Fibroblast of lung (primary cell): ENCODE data around the gene BACH1. TPM values are rescaled to one million over a fixed set of nuclear protein-coding genes. Genes with fewer than 3 reads are reported as not detected.
"Not testable (repeated sequence)": the region's sequence is repeated elsewhere in the genome, so short reads cannot be mapped to it uniquely, and the experiment has no call there.

Experiments used
- DNase-seq, 2 donors: peaks; one replicate each; pipeline versions ENCODE4 v3.0.0 to v3.0.0-alpha.2; 2010; ENCODE audit warnings: low read depth in 2 of 2
- H2AFZ ChIP-seq: 2 replicates; pipeline ENCODE4 v1.5.1; 2012; ENCODE audit warnings: low read length, control low read depth, inconsistent platforms
- H3K27ac ChIP-seq: 2 replicates; pipeline ENCODE4 v1.5.1; 2011; ENCODE audit warnings: low read length, control low read depth; ENCODE audit not compliant: insufficient read depth
- H3K27me3 ChIP-seq: 2 replicates; pipeline ENCODE4 v1.5.1; 2011; ENCODE audit warnings: mild to moderate bottlenecking, low read length; ENCODE audit not compliant: control insufficient read depth, insufficient read depth
- H3K36me3 ChIP-seq: 2 replicates; pipeline ENCODE4 v1.5.1; 2011; ENCODE audit warnings: low read length; ENCODE audit not compliant: control insufficient read depth, insufficient read depth
- H3K4me1 ChIP-seq: 2 replicates; pipeline ENCODE4 v1.5.1; 2011; ENCODE audit warnings: low read length; ENCODE audit not compliant: control insufficient read depth, insufficient read depth; ENCODE audit errors: extremely low read depth
- H3K4me2 ChIP-seq: 2 replicates; pipeline ENCODE4 v1.5.1; 2011; ENCODE audit warnings: low read length, control low read depth; ENCODE audit not compliant: insufficient read depth; ENCODE audit errors: extremely low read depth
- H3K4me3 ChIP-seq, 4 experiments: fragments of 200-600 bp in 1 of 4; sonication (generic) in 1 of 4; replicated peaks in 1 of 4; 2 replicates each; pipeline ENCODE4 v1.5.1; 2011 to 2016; ENCODE audit warnings: low read length in 4 of 4, low read depth in 3 of 4, mild to moderate bottlenecking in 3 of 4, control low read depth in 2 of 4, inconsistent platforms in 1 of 4, mixed read lengths in 1 of 4; ENCODE audit not compliant: insufficient read depth in 1 of 4; ENCODE audit errors: control extremely low read depth in 1 of 4
- H3K79me2 ChIP-seq: 2 replicates; pipeline ENCODE4 v1.5.1; 2012; ENCODE audit warnings: mild to moderate bottlenecking, low read length, inconsistent platforms; ENCODE audit not compliant: control insufficient read depth, insufficient read depth
- H3K9ac ChIP-seq: 2 replicates; pipeline ENCODE4 v1.5.1; 2011; ENCODE audit warnings: mild to moderate bottlenecking, low read length, control low read depth; ENCODE audit not compliant: insufficient read depth
- H3K9me3 ChIP-seq: 2 replicates; pipeline ENCODE4 v1.5.1; 2012; ENCODE audit warnings: low read depth, low read length; ENCODE audit not compliant: control insufficient read depth, insufficient read depth
- H4K20me1 ChIP-seq: 2 replicates; pipeline ENCODE4 v1.5.1; 2011; ENCODE audit warnings: low read length; ENCODE audit not compliant: control insufficient read depth, insufficient read depth; ENCODE audit errors: extremely low read depth
- EZH2 ChIP-seq: IDR thresholded peaks from 2 replicates; pipeline ENCODE4 v1.5.1; 2012; ENCODE audit warnings: low read length, control low read depth, mild to moderate bottlenecking; ENCODE audit errors: missing control alignments
- polyA plus RNA-seq, 2 donors: library from polyadenylated mRNA; depleted of rRNA in 1 of 2; stranded (reverse) in 1 of 2; unstranded in 1 of 2; fragments of >200 nt; gene quantifications; 2 replicates each; pipeline ENCODE4 v1.2.1, GENCODE V29; 2011 to 2012; ENCODE audit warnings: missing spikeins in 1 of 2
- total RNA-seq: library from RNA; depleted of rRNA; stranded (reverse); fragments of >200 nt; gene quantifications from 2 replicates; pipeline ENCODE4 v1.2.1, GENCODE V29; 2014
- TF ChIP-seq, protein P1 (sequence below), 2 donors: IDR thresholded peaks in 1 of 2; conservative IDR thresholded peaks in 1 of 2; 1 replicate in 1 of 2; 2 replicates in 1 of 2; pipeline ENCODE4 v1.5.1; 2011 to 2012; ENCODE audit warnings: low read length in 2 of 2, control low read depth in 1 of 2, inconsistent platforms in 1 of 2, low read depth in 1 of 2, mild to moderate bottlenecking in 1 of 2

Gene BACH1
- total and polyA plus RNA-seq, 2 donors (not counting 1 experiment from before 2014, with no cell fraction given), result 38.2 to 127 TPM

DNA sequence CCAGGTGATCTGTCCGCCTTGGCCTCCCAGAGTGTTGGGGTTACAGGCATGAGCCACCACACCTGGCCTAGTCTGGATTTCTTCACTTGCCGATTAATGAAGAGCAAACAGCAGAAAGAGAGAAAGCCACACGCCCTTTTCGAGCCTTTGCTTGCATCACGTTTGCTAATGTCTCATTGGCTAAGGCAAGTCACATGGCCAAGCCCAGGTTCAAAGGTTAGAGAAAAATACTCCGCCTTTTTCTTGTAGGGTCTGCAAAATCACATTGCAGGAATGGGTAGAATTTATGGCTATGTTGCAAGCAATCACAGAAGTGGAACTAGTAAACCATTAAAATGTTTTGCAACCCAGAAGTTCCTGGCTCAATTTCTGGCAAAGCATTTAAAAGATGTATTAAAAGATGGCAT is 26.8 kb upstream of the BACH1 start:
- Histone ChIP-seq H3K27me3 (no peaks in the 10 kb centered on the region), H2AFZ (no peak overlapping the region), H3K36me3 (no peaks in the 10 kb centered on the region), H3K27ac (no peak overlapping the region), H3K4me2 (no peak overlapping the region), H3K79me2 (no peaks in the 10 kb centered on the region), H3K9me3 (no peaks in the 10 kb centered on the region), H3K4me3 (no peak overlapping the region), H3K4me1 (no peaks in the 10 kb centered on the region), H4K20me1 (no peaks in the 10 kb centered on the region), H3K9ac (no peak overlapping the region)
- DNase-seq, result peak in 1 of 2 donors; percentile 23
- no peak for TF ChIP-seq EZH2
- TF ChIP-seq, protein P1, sequence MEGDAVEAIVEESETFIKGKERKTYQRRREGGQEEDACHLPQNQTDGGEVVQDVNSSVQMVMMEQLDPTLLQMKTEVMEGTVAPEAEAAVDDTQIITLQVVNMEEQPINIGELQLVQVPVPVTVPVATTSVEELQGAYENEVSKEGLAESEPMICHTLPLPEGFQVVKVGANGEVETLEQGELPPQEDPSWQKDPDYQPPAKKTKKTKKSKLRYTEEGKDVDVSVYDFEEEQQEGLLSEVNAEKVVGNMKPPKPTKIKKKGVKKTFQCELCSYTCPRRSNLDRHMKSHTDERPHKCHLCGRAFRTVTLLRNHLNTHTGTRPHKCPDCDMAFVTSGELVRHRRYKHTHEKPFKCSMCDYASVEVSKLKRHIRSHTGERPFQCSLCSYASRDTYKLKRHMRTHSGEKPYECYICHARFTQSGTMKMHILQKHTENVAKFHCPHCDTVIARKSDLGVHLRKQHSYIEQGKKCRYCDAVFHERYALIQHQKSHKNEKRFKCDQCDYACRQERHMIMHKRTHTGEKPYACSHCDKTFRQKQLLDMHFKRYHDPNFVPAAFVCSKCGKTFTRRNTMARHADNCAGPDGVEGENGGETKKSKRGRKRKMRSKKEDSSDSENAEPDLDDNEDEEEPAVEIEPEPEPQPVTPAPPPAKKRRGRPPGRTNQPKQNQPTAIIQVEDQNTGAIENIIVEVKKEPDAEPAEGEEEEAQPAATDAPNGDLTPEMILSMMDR (conservative IDR thresholded peaks at IDR 0.05 in 1 of 2, IDR thresholded peaks at IDR 0.05 in 1 of 2; ENCODE audit: low read depth in 1 of 2, low read length in 2 of 2), result no peak

DNA sequence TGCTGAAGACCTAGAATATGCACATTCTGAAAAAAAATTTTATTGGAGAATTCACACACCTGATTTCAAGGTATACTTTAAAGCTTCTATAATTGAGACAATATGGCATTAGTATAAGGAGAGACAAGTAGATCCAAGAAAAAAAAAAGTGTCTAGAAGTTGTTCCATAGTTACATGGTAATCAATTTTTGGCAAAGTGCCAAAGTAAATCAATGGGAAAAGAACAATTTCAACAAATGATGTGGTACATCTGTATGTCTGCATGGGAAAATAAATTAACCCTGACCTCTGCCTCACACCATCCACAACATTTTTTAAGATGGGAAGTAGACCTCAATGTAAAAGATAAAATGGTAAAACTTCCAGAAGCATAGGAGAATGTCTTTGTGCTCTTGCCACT is 21.3 kb upstream of the BACH1 start:
- no peak overlapping the region for H3K4me3 ChIP-seq
- no peaks in the 10 kb centered on the region for H3K9me3 ChIP-seq
- no peak overlapping the region for H3K4me2 ChIP-seq
- H3K27ac ChIP-seq, result no peak overlapping the region
- no peak overlapping the region for H2AFZ ChIP-seq
- no peaks in the 10 kb centered on the region for H3K27me3 ChIP-seq
- H4K20me1 ChIP-seq, result no peaks in the 10 kb centered on the region
- H3K79me2 ChIP-seq, result no peaks in the 10 kb centered on the region
- no peaks in the 10 kb centered on the region for H3K4me1 ChIP-seq
- H3K36me3 ChIP-seq, result no peaks in the 10 kb centered on the region
- no peak overlapping the region for H3K9ac ChIP-seq
- TF ChIP-seq, protein P1 (conservative IDR thresholded peaks at IDR 0.05 in 1 of 2, IDR thresholded peaks at IDR 0.05 in 1 of 2; ENCODE audit: low read depth in 1 of 2, low read length in 2 of 2), result no peak
- TF ChIP-seq EZH2, result no peak
- DNase-seq, result no peak

DNA sequence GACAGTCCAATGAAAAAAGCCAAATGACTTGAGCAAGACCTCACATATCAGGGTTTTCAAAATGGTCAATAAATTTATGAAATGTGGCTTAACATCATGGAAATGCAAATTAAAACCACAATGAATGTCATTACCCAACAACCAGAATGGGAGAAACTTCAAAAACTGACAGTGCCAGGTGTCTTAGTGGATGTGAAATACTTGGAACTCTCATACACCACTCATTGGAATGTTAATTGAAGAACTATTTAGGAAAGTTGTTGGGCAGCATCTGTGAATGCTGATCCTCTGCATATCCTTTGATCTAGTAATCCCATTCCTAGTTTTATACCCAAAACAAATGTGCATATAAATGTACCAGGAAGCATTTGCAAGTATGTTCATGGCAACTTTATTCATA is 19.2 kb upstream of the BACH1 start:
- Histone ChIP-seq H3K36me3 (no peaks in the 10 kb centered on the region), H3K9ac (no peak overlapping the region), H3K27ac (no peak overlapping the region), H2AFZ (no peak overlapping the region), H3K4me3 (no peak overlapping the region), H3K4me1 (no peaks in the 10 kb centered on the region), H3K9me3 (no peaks in the 10 kb centered on the region), H3K27me3 (no peaks in the 10 kb centered on the region), H3K79me2 (no peaks in the 10 kb centered on the region), H4K20me1 (no peaks in the 10 kb centered on the region), H3K4me2 (no peak overlapping the region)
- TF ChIP-seq, protein P1 (conservative IDR thresholded peaks at IDR 0.05 in 1 of 2, IDR thresholded peaks at IDR 0.05 in 1 of 2; ENCODE audit: low read depth in 1 of 2, low read length in 2 of 2), result no peak
- no peak for TF ChIP-seq EZH2
- DNase-seq, result no peak

DNA sequence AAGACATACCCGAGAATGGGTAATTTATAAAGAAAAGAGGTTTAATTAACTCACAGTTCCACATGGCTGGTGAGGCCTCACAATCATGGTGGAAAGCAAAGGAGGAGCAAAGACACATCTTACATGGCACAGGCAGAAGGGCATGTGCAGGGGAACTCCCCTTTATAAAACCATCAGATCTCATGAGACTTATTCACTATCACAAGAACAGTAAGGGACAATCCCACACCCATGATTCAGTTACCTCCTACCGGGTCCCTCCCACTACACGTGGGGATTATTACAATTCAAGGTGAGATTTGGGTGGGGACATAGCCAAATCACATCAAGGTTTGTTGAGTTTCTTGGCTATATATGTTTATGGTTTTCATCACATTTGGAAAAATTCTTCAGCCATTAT is 16.9 kb upstream of the BACH1 start:
- not testable (repeated sequence) for H3K4me1 ChIP-seq, H4K20me1 ChIP-seq, H2AFZ ChIP-seq, H3K4me2 ChIP-seq, DNase-seq, H3K79me2 ChIP-seq, H3K9me3 ChIP-seq, H3K36me3 ChIP-seq, H3K9ac ChIP-seq, H3K27ac ChIP-seq, H3K4me3 ChIP-seq, H3K27me3 ChIP-seq
